ENCODE results near the gene EME1.

GRCh38 chr17:50359998-50360461 is 13.0 kb upstream of the EME1 start:
- no peak for TF ChIP-seq CTCF (IDR thresholded peaks at IDR 0.05)
- TF ChIP-seq POLR2A (IDR thresholded peaks at IDR 0.05): no peak
